ENCODE data around the gene GRHPR. TPM values are rescaled to one million over a fixed set of nuclear protein-coding genes. Genes with fewer than 3 reads are reported as not detected.
"Not testable (repeated sequence)": the region's sequence is repeated elsewhere in the genome, so short reads cannot be mapped to it uniquely, and the experiment has no call there.

GRHPR gene
- total RNA-seq, 1 donor from 2014 or later = 77.4 TPM

DNA sequence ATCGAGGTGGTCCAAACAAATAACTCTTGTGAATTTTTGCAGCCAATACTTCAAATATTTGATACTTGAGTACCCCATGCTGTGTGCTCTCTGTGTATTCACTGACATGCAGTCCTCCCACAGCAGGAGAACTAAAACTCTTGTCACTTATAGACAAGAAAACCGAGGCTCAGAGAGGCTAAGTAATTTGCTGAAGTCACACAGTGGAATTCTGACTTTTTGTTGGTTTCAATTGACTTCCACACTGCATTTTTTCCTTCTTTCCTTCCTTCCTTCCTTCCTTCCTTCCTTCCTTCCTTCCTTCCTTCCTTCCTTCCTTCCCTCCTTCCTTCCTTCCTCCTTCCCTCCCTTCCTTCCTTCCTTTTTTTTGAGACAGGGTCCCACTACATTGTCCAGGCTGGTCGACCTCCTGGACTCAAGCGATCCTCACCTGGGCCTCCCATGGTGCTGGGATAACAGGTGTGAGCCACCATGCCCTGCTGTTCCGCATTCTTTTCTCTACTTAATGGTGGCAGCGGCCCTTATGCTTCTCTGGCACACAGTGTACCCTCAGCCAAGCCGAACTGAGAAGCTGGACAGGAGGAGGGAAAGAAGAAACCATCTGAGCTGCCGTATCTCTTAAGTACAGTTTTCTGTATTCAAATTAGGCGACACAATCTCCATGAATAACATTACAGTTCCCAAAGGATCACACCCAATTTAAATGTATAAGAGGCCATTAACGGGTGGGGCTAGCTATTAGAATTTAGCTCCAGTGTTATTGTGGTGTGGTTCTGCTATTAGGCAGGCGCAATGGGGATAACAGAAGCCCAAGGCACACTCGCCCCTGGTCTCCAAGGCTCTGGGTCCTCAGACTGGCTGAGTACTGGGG is 38.4 kb upstream of the GRHPR start:
- H3K27me3 Mint-ChIP-seq (ENCODE audit: low read depth) = no peaks in the 10 kb centered on the region
- intact Hi-C loops (cut with micrococcal nuclease) = no loop called here

DNA sequence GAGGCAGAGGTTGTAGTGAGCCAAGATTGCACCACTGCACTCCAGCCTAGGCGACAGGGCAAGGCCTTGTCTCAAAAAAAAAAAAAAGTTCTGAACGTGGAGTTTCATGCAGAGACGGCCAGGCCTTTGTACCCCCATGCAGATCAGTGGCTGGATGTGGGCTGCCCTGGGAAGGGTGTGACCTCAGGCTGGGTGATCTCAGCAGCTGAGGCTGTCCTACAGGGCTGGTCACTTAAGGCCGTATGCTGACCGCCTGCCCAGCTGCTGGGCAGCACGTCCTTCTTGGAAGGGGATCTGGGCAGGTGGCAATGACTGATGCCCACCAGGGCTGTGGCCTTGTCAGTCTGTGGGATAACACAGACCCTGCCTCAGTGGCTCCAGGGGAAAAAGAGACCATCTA is 37.2 kb upstream of the GRHPR start:
- intact Hi-C loops (cut with micrococcal nuclease) = no loop called here
- Mint-ChIP-seq H3K27me3 (ENCODE audit: low read depth) (no peaks in the 10 kb centered on the region), H3K9me3 (no peaks in the 10 kb centered on the region), H3K27ac (no peak overlapping the region), H3K36me3 (ENCODE audit: low read depth) (no peaks in the 10 kb centered on the region), H3K4me3 (ENCODE audit: low read depth) (no peak overlapping the region), H3K4me1 (ENCODE audit: low read depth) (no peaks in the 10 kb centered on the region)
- DNase-seq (ENCODE audit: low spot score) = no peak

More for the DNA sequence above, 38.4 kb upstream of the GRHPR start:
- no peak overlapping the region for H3K27ac Mint-ChIP-seq
- no peaks in the 10 kb centered on the region for H3K36me3 Mint-ChIP-seq (ENCODE audit: low read depth)
- H3K9me3 Mint-ChIP-seq = no peaks in the 10 kb centered on the region
- no peak for DNase-seq (ENCODE audit: low spot score)
- no peaks in the 10 kb centered on the region for H3K4me1 Mint-ChIP-seq (ENCODE audit: low read depth)
- no peak overlapping the region for H3K4me3 Mint-ChIP-seq (ENCODE audit: low read depth)

DNA sequence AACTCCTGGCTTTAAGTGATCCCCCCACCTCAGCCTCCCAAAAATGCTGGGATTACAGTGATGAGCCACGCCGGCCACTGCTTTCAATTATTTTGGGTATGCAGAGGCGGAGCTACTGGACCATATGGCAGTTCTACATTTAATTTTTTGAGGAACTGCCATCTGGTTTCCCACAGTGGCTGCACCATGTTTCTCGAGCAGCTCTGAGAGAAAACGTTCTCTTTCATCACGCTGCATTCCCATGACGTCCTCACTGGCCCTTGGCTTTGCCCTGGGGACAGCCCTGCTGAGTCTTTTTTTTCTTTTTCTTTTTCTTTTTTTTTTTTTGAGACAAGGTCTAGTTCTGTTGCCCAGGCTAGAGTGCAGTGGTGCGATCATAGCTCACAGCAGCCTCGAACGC is 35.5 kb upstream of the GRHPR start:
- no peaks in the 10 kb centered on the region for H3K9me3 Mint-ChIP-seq
- DNase-seq (ENCODE audit: low spot score) = no peak
- no peaks in the 10 kb centered on the region for H3K27me3 Mint-ChIP-seq (ENCODE audit: low read depth)
- H3K36me3 Mint-ChIP-seq (ENCODE audit: low read depth) = no peaks in the 10 kb centered on the region
- H3K4me1 Mint-ChIP-seq (ENCODE audit: low read depth) = no peaks in the 10 kb centered on the region
- H3K27ac Mint-ChIP-seq = no peak overlapping the region
- intact Hi-C loops (cut with micrococcal nuclease) = no loop called here
- no peak overlapping the region for H3K4me3 Mint-ChIP-seq (ENCODE audit: low read depth)

DNA sequence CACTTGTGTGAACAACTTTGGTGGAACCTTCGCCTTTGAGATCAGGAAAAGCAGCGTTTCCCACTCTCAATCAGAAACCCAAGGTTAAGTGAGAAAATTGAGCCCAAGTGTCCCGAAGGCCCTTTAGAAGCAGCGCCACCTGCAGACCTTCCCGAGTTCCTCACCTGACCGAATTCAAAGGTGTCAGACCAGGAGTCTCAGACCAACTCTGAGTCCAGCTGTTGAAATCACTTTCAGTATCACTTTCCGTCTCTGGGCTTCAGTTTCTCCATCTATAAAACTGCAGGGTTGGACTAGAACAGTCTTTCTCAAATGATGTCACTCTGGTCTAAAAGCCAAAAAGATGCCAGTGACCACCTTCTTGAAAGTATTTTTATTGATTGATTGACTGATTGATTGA is 31.7 kb upstream of the GRHPR start:
- Mint-ChIP-seq H3K36me3 (ENCODE audit: low read depth) (no peaks in the 10 kb centered on the region), H3K4me3 (ENCODE audit: low read depth) (no peak overlapping the region), H3K4me1 (ENCODE audit: low read depth) (no peaks in the 10 kb centered on the region), H3K27me3 (ENCODE audit: low read depth) (no peaks in the 10 kb centered on the region), H3K27ac (no peak overlapping the region), H3K9me3 (no peaks in the 10 kb centered on the region)
- intact Hi-C loops (cut with micrococcal nuclease) = loop anchor here (10.0 kb wide), 1 partner anchor 396 kb away; no protein-coding TSS in a partner anchor
- no peak for DNase-seq (ENCODE audit: low spot score)

DNA sequence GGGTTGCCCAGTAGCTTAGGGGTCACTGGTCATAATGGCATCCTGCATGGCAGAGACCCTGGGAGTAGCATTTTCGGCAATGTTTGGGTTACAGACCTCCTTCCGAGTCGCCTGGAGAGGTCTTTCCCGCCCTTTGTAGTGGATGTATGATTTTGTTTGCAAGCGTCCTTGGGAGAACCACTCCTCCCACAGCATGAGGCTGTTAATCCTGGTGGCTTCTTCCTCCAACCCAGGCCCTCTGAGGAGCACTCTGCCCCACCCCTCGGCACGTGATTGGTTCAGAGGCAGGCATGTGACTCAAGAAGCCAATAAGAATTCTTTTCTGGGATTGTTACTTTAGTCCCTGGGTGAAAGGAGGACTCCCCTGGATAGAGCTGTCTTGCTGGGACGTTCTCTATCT is 30.2 kb upstream of the GRHPR start:
- no peaks in the 10 kb centered on the region for H3K4me1 Mint-ChIP-seq (ENCODE audit: low read depth)

DNA sequence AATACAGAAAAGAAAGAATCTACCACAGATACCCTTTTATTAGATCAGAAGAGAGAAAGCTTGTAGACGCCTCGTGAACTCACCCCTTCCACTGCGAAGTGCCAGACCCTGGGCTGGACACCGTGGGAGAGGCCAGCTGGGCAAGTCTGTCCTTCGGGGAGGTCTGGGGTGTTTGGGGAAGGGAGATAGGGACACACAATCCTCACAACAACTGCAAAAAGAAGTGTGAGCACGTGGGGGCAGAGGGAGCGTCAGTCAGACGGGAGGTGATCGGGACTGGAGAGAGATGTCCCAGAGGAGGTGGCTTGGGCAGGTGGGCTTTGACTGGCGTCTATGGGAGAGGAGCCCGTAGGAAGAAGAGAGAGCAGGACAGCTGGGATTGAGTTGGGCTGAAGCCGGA is 27.3 kb upstream of the GRHPR start:
- peaks cover 4% of the 10 kb centered on the region for H3K27me3 Mint-ChIP-seq (ENCODE audit: low read depth)
- no peaks in the 10 kb centered on the region for H3K4me1 Mint-ChIP-seq (ENCODE audit: low read depth)
- DNase-seq (ENCODE audit: low spot score) = no peak
- H3K4me3 Mint-ChIP-seq (ENCODE audit: low read depth) = no peak overlapping the region
- no peaks in the 10 kb centered on the region for H3K36me3 Mint-ChIP-seq (ENCODE audit: low read depth)
- no peak overlapping the region for H3K27ac Mint-ChIP-seq
- intact Hi-C loops (cut with micrococcal nuclease) = loop anchor here (10.0 kb wide), 1 partner anchor 400 kb away; no protein-coding TSS in a partner anchor
- no peaks in the 10 kb centered on the region for H3K9me3 Mint-ChIP-seq

More for the DNA sequence above, 30.2 kb upstream of the GRHPR start:
- intact Hi-C loops (cut with micrococcal nuclease) = loop anchor here (10.0 kb wide), 1 partner anchor 397 kb away; no protein-coding TSS in a partner anchor
- DNase-seq (ENCODE audit: low spot score) = no peak
- H3K9me3 Mint-ChIP-seq = no peaks in the 10 kb centered on the region
- H3K27me3 Mint-ChIP-seq (ENCODE audit: low read depth) = no peaks in the 10 kb centered on the region
- H3K4me3 Mint-ChIP-seq (ENCODE audit: low read depth) = no peak overlapping the region
- no peaks in the 10 kb centered on the region for H3K36me3 Mint-ChIP-seq (ENCODE audit: low read depth)
- H3K27ac Mint-ChIP-seq = no peak overlapping the region

DNA sequence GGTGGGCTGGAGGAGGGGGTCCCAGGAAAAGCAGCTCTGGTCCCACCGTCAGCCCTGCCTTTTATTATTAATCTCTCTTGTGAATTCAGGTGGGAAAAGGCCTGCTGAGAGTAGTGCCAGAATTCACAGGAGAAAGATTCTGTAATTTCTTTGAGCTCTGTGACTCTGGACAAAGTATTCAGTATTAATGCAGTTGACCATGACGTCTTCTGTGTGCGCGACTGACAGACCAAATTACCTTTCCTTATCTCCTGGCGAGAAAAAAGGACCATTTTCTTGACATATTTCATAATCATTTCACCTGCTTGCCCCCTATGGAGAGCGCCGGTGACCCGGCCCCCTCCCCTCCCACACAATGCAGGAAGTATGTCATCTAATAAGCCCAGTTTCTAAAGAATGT is 26.8 kb upstream of the GRHPR start:
- intact Hi-C loops (cut with micrococcal nuclease) = loop anchor here (10.0 kb wide), 1 partner anchor 401 kb away; no protein-coding TSS in a partner anchor
- DNase-seq (ENCODE audit: low spot score) = no peak
- Mint-ChIP-seq H3K36me3 (ENCODE audit: low read depth) (no peaks in the 10 kb centered on the region), H3K27me3 (ENCODE audit: low read depth) (peaks cover 4% of the 10 kb centered on the region), H3K4me3 (ENCODE audit: low read depth) (no peak overlapping the region), H3K4me1 (ENCODE audit: low read depth) (no peaks in the 10 kb centered on the region), H3K9me3 (no peaks in the 10 kb centered on the region), H3K27ac (no peak overlapping the region)

DNA sequence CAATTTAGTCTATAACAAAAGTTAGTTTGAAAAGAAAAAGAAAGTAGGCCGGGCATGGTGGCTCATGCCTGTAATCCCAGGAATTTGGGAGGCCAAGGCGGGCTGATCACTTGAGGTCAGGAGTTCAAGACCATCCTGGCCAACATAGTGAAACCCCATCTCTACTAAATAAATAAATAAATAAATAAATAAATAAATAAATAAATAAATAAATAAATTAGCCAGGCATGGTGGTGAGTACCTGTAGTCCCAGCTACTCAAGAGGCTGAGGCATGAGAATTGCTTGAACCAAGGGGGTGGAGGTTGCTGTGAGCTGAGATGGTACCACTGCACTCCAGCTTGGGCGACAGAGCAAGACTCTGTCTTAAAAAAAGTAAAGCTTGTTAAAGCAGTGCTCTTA is 24.5 kb upstream of the GRHPR start:
- not testable (repeated sequence) for H3K27me3 Mint-ChIP-seq (ENCODE audit: low read depth); H3K27ac Mint-ChIP-seq
- intact Hi-C loops (cut with micrococcal nuclease) = loop anchor here (10.0 kb wide), 1 partner anchor 403 kb away; no protein-coding TSS in a partner anchor

DNA sequence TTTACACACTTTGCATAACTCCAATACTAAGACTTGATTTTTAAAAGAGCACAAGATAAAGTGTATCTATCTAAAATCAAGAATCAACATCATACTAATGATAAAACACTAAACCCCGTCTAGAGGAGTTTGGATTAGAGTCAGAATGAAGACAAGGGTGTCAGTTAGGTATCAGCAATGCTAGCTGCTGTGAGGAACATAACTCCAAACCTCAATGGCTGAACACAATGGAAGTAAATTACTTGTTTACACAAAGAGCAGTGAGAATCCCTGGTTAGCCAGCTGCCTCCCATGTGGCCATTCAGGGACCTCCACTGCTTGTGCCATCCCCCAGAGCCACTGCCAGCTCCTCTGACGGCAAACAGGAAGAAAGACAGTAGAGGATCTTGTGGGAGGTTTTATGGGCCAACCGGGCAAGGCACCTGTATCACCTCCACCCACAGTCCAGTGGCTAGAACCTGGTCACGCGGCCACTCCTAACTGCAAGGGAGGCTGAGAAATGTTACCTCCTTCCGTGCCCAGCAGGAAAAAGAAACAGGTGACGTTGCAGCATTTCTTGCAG is 24.0 kb upstream of the GRHPR start:
- intact Hi-C loops (cut with micrococcal nuclease) = loop anchor here (10.0 kb wide), 1 partner anchor 404 kb away; no protein-coding TSS in a partner anchor
- DNase-seq (ENCODE audit: low spot score) = no peak
- H3K4me3 Mint-ChIP-seq (ENCODE audit: low read depth) = no peak overlapping the region
- peaks cover 6% of the 10 kb centered on the region for H3K27me3 Mint-ChIP-seq (ENCODE audit: low read depth)
- no peak overlapping the region for H3K27ac Mint-ChIP-seq
- H3K36me3 Mint-ChIP-seq (ENCODE audit: low read depth) = no peaks in the 10 kb centered on the region
- no peaks in the 10 kb centered on the region for H3K4me1 Mint-ChIP-seq (ENCODE audit: low read depth)
- no peaks in the 10 kb centered on the region for H3K9me3 Mint-ChIP-seq

More for the DNA sequence above, 24.5 kb upstream of the GRHPR start:
- H3K36me3 Mint-ChIP-seq (ENCODE audit: low read depth); H3K9me3 Mint-ChIP-seq; H3K4me1 Mint-ChIP-seq (ENCODE audit: low read depth); H3K4me3 Mint-ChIP-seq (ENCODE audit: low read depth); DNase-seq (ENCODE audit: low spot score): not testable (repeated sequence)

DNA sequence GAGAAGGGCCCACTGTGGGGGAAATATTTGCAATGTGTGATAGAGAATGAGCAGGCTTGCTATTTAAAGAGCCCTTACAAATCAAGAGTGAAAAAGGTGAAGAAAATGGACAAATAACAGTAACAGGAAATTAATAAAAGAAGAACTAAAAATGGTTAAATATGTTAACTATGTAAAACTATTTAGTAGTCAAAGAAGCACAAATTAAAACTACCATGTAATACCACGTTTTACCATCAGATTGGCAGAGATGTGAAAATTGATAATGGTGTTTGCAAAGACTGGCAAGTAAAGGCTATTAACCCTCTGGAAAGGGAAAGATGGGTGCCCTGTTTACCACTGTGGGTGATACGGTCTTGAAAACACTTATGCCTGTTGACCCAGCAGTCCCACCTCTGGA is 23.2 kb upstream of the GRHPR start:
- intact Hi-C loops (cut with micrococcal nuclease) = loop anchor here (10.0 kb wide), 1 partner anchor 405 kb away; no protein-coding TSS in a partner anchor
- no peak overlapping the region for H3K4me3 Mint-ChIP-seq (ENCODE audit: low read depth)
- no peak for DNase-seq (ENCODE audit: low spot score)
- no peaks in the 10 kb centered on the region for H3K9me3 Mint-ChIP-seq
- no peaks in the 10 kb centered on the region for H3K36me3 Mint-ChIP-seq (ENCODE audit: low read depth)
- H3K27me3 Mint-ChIP-seq (ENCODE audit: low read depth) = peaks cover 6% of the 10 kb centered on the region
- no peaks in the 10 kb centered on the region for H3K4me1 Mint-ChIP-seq (ENCODE audit: low read depth)
- H3K27ac Mint-ChIP-seq = no peak overlapping the region

DNA sequence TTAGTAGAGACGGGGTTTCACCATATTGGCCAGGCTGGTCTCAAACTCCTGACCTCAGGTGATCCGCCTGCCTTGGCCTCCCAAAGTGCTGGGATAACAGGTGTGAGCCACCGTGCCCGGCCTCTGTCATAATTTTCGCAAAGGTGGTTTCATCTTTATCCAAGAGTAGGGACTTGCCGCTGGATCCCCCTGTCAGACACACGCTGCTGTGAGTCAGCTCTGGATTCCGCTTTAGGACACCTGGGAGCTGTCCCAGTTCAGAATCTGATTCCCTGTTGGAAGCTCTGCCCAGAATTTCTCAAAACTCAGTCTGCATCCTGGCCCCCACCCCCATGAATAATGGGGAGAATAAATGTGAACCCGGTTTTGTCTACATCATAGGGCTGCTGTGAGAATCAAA is 17.9 kb upstream of the GRHPR start:
- H3K27me3 Mint-ChIP-seq (ENCODE audit: low read depth) = peaks cover 6% of the 10 kb centered on the region
- intact Hi-C loops (cut with micrococcal nuclease) = no loop called here
- DNase-seq (ENCODE audit: low spot score) = no peak
- H3K36me3 Mint-ChIP-seq (ENCODE audit: low read depth) = no peaks in the 10 kb centered on the region
- no peak overlapping the region for H3K4me3 Mint-ChIP-seq (ENCODE audit: low read depth)
- no peaks in the 10 kb centered on the region for H3K9me3 Mint-ChIP-seq
- H3K27ac Mint-ChIP-seq = no peak overlapping the region
- H3K4me1 Mint-ChIP-seq (ENCODE audit: low read depth) = peaks cover 9% of the 10 kb centered on the region

DNA sequence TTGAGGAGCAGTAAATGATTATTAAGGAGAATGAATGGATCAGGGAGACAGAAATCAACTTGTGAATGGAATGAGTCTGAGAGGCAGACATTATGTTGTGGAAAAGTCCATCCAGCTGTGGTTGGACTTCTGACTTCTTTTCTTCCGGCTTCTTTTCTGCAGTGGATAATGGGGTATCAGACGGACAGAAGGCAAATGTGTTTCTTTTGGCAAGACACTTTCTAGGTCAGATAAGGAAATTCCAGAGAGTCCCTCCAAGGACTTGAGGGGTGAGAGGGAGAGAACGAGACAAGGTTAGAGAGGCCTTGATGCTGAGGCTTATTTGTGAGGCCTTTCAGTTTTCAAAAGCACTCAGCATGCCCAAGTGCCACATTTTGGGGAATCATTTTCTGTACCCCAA is 17.1 kb upstream of the GRHPR start:
- no peaks in the 10 kb centered on the region for H3K9me3 Mint-ChIP-seq
- H3K4me1 Mint-ChIP-seq (ENCODE audit: low read depth) = peaks cover 14% of the 10 kb centered on the region
- intact Hi-C loops (cut with micrococcal nuclease) = no loop called here
- H3K27ac Mint-ChIP-seq = no peak overlapping the region
- H3K27me3 Mint-ChIP-seq (ENCODE audit: low read depth) = peaks cover 2% of the 10 kb centered on the region
- no peaks in the 10 kb centered on the region for H3K36me3 Mint-ChIP-seq (ENCODE audit: low read depth)
- H3K4me3 Mint-ChIP-seq (ENCODE audit: low read depth) = no peak overlapping the region
- no peak for DNase-seq (ENCODE audit: low spot score)

DNA sequence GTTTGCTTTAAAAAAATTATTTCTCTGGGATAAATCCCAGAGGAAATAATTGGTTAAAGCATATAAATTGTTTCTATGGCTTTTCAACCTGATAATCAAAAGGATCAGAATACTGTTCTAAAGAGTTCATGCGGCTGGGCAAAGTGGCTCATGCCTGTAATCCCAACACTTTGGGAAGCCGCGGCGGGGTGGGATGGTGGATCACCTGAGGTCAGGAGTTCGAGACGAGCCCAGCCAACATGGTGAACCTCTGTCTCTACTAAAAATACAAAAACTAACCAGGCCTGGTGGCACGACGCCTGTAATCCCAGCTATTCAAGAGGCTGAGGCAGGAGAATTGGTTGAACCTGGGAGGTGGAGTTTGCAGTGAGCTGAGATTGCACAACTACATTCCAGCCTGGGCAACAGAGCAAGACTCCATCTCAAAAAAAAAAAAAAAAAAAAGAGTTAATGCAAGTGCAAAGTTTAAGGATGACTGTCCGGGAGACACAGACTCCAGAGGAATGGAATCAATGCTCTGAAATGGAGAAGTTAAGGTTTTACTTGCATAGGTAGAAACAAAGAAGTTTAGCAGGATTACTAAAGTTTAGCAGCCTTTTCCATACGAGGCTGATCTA is 16.6 kb upstream of the GRHPR start:
- intact Hi-C loops (cut with micrococcal nuclease) = no loop called here
- no peaks in the 10 kb centered on the region for H3K9me3 Mint-ChIP-seq
- H3K4me3 Mint-ChIP-seq (ENCODE audit: low read depth) = no peak overlapping the region

More for the DNA sequence above, 16.6 kb upstream of the GRHPR start:
- H3K27me3 Mint-ChIP-seq (ENCODE audit: low read depth) = peaks cover 2% of the 10 kb centered on the region
- no peak for DNase-seq (ENCODE audit: low spot score)
- H3K4me1 Mint-ChIP-seq (ENCODE audit: low read depth) = peaks cover 15% of the 10 kb centered on the region
- H3K27ac Mint-ChIP-seq = no peak overlapping the region
- no peaks in the 10 kb centered on the region for H3K36me3 Mint-ChIP-seq (ENCODE audit: low read depth)
